ENCODE data around the gene DDX17.

- TF ChIP-seq GATA2 (IDR thresholded peaks at IDR 0.05; ENCODE audit: low read depth, low read length), result no peak
- TF ChIP-seq GATA3 (IDR thresholded peaks at IDR 0.05; ENCODE audit: low read depth, low read length), result no peak
Measured at GRCh38 chr22:38523479-38523878, 17.4 kb upstream of the DDX17 start.

Measured in SH-SY5Y (cell line).